ENCODE measurements around the gene MRPL14.

DNA sequence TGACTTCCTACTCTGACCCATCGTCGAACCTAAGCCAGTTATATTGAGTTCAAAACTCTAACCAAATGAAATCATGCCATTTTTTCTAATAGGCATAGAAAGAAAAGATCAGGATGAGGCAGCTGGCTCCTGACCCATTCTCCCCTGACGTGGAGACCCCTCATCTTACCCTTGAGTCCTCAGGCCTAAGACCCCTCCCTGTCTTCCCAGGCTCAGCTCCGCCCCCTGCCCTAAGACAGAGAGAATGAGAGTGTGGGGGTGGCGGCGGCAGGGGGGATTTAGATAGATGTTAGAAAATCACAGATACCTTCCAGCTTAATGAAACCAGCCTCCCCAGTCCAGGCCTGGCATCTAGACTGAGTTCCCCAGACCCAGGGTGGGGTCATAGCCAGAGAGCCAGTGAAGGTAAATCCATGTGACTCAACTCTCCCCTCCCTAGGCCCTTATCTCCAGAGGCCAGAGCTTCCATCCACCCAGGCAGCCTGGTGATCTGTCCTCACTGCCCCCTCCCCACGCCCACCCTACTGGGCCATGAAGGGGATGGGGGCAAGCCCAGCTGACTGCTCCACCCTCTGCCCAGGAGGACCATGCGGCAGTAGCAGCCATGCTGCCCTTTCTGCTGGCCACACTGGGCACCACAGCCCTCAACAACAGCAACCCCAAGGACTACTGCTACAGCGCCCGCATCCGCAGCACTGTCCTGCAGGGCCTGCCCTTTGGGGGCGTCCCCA, 6.9 kb upstream of the MRPL14 start:
- TF ChIP-seq CTCF (conservative IDR thresholded peaks at IDR 0.05; ENCODE audit: low read depth in 2 of 2), result 0 out of 4 replicates have a peak, but pooled peaks of 1 of the 2 experiments have one; percentile 8
- TF ChIP-seq POLR2AphosphoS5 (IDR thresholded peaks at IDR 0.05; ENCODE audit: low read depth), result no peak
- no peak for TF ChIP-seq JUNB (IDR thresholded peaks at IDR 0.05; ENCODE audit: unreplicated experiment)
- no peak for TF ChIP-seq ZNF331 (CRISPR knock-in tag; IDR thresholded peaks at IDR 0.05; ENCODE audit: low read depth)
- TF ChIP-seq CREB1 (CRISPR knock-in tag; IDR thresholded peaks at IDR 0.05; ENCODE audit: low read depth), result no peak
- no peak for TF ChIP-seq EZH2 (IDR thresholded peaks at IDR 0.05; ENCODE audit: low read depth, unreplicated experiment)
- TF ChIP-seq EZH2phosphoT487 (IDR thresholded peaks at IDR 0.05; ENCODE audit: unreplicated experiment), result no peak

Data from GM23338 (cell line).